ENCODE data around the gene BAIAP2. TPM values are rescaled to one million over a fixed set of nuclear protein-coding genes. Genes with fewer than 3 reads are reported as not detected.

BAIAP2 gene
- total and polyA plus RNA-seq, 2 of the 13 experiments (the other 11 are each of a cell fraction or from before 2014, with no cell fraction given) = 22.5 to 24.0 TPM

DNA sequence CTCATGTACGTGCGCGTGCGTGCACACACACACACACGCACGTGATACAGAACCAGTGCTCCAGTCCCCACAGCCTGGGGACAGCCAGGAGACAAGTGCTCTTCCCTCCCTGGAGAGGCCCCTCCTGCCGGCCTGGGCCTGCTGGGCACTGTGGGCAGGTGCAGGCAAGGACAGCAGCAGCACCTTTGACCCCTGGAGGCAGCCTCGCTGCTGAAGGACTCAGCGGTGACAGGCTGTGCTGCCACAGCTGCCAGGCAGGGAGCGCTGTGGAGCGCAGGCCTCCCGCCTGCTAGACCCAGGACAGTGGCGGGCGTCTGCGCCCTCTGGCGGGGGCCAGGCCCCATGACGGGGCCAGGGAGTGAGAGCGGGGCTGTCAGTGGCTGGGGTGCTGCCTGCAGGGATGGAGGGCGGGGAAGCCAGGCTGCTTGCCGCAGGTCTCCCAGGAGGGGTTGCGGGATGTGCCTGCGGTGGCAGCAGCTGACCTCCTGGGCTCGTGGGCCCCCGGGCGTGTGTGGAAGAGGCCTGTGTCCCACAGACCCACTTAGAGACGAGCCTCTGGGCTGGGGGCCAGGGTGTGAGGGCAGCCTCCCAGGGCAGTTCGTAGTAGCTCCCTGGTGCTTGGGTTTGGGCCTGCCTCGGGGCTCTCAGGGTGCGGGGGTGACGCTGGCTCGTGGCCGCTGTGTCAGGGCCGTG lies 66.8 kb downstream of the BAIAP2 start (continued):
- TF ChIP-seq DNMT3B (CRISPR knock-in tag; conservative IDR thresholded peaks at IDR 0.05) (0 out of 2 replicates have a peak, but pooled peaks have one; percentile 30), HNRNPH1 (optimal IDR thresholded peaks at IDR 0.05; ENCODE audit: low read depth, low read length) (no peak), FOXC1 (CRISPR knock-in tag; IDR thresholded peaks at IDR 0.05; ENCODE audit: borderline replicate concordance) (peak; percentile 82; the same call in 1 of the 2 replicates), ZNF138 (CRISPR knock-in tag; IDR thresholded peaks at IDR 0.05; ENCODE audit: low read depth) (no peak), PAX8 (CRISPR knock-in tag; IDR thresholded peaks at IDR 0.05; ENCODE audit: borderline replicate concordance) (no peak; the same call in 1 of the 2 replicates), ZNF335 (CRISPR knock-in tag; IDR thresholded peaks at IDR 0.05) (peak; percentile 88; the same call in 1 of the 2 replicates), SAFB2 (CRISPR knock-in tag; IDR thresholded peaks at IDR 0.05; ENCODE audit: borderline replicate concordance, low read depth) (no peak; the same call in none of the 2 replicates), PHF8 (CRISPR knock-in tag; IDR thresholded peaks at IDR 0.05) (peak; percentile 65), ZNF3 (CRISPR knock-in tag; IDR thresholded peaks at IDR 0.05) (no peak), GZF1 (CRISPR knock-in tag; IDR thresholded peaks at IDR 0.05) (peak; percentile 73; the same call in 1 of the 2 replicates), YEATS4 (CRISPR knock-in tag; IDR thresholded peaks at IDR 0.05; ENCODE audit: borderline replicate concordance) (peak; percentile 82; the same call in 1 of the 2 replicates), CREB1 (IDR thresholded peaks at IDR 0.05) (peak; percentile 73), CREB1 (CRISPR knock-in tag; IDR thresholded peaks at IDR 0.05) (no peak), REPIN1 (CRISPR knock-in tag; IDR thresholded peaks at IDR 0.05; ENCODE audit: borderline replicate concordance, low read depth) (peak; percentile 100), MTF1 (CRISPR knock-in tag; IDR thresholded peaks at IDR 0.05) (no peak), BHLHE40 (IDR thresholded peaks at IDR 0.05; ENCODE audit: low read length) (peak; percentile 77), RXRB (CRISPR knock-in tag; IDR thresholded peaks at IDR 0.05; ENCODE audit: borderline replicate concordance) (peak; percentile 98), TEAD3 (CRISPR knock-in tag; optimal IDR thresholded peaks at IDR 0.05; ENCODE audit: borderline replicate concordance) (peak; percentile 89), STAG1 (CRISPR knock-in tag; IDR thresholded peaks at IDR 0.05) (peak; percentile 99), ZNF607 (CRISPR knock-in tag; IDR thresholded peaks at IDR 0.05; ENCODE audit: borderline replicate concordance) (no peak; the same call in 1 of the 2 replicates), XBP1 (CRISPR knock-in tag; IDR thresholded peaks at IDR 0.05) (0 out of 2 replicates have a peak, but pooled peaks have one; percentile 42), ZNF33A (CRISPR knock-in tag; IDR thresholded peaks at IDR 0.05; ENCODE audit: borderline replicate concordance) (no peak)
- TF ChIP-seq, protein P1, sequence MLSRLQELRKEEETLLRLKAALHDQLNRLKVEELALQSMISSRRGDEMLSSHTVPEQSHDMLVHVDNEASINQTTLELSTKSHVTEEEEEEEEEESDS (CRISPR knock-in tag; IDR thresholded peaks at IDR 0.05; ENCODE audit: borderline replicate concordance) = no peak
- TF ChIP-seq, protein P2, sequence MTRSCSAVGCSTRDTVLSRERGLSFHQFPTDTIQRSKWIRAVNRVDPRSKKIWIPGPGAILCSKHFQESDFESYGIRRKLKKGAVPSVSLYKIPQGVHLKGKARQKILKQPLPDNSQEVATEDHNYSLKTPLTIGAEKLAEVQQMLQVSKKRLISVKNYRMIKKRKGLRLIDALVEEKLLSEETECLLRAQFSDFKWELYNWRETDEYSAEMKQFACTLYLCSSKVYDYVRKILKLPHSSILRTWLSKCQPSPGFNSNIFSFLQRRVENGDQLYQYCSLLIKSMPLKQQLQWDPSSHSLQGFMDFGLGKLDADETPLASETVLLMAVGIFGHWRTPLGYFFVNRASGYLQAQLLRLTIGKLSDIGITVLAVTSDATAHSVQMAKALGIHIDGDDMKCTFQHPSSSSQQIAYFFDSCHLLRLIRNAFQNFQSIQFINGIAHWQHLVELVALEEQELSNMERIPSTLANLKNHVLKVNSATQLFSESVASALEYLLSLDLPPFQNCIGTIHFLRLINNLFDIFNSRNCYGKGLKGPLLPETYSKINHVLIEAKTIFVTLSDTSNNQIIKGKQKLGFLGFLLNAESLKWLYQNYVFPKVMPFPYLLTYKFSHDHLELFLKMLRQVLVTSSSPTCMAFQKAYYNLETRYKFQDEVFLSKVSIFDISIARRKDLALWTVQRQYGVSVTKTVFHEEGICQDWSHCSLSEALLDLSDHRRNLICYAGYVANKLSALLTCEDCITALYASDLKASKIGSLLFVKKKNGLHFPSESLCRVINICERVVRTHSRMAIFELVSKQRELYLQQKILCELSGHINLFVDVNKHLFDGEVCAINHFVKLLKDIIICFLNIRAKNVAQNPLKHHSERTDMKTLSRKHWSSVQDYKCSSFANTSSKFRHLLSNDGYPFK (CRISPR knock-in tag; IDR thresholded peaks at IDR 0.05; ENCODE audit: borderline replicate concordance) = peak; percentile 92
- TF ChIP-seq, protein P3, sequence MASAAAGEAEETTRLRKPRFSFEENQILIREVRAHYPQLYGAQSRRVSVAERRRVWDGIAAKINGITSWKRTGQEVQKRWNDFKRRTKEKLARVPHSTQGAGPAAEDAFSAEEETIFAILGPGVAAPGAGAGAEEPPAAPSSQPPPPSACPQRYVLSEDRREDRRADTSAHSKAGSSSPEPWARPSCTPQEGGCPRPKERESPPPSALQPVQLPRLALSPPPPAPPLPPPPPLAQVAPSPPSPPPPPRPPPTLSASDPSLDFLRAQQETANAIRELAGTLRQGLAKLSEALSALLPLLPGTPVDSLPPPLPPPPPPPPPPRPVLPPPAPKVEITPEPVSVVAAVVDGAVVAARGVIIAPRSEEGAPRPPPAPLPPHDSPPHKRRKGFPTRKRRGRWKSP (CRISPR knock-in tag; IDR thresholded peaks at IDR 0.05) = peak; percentile 84; the same call in 1 of the 2 replicates
- TF ChIP-seq, protein P4, sequence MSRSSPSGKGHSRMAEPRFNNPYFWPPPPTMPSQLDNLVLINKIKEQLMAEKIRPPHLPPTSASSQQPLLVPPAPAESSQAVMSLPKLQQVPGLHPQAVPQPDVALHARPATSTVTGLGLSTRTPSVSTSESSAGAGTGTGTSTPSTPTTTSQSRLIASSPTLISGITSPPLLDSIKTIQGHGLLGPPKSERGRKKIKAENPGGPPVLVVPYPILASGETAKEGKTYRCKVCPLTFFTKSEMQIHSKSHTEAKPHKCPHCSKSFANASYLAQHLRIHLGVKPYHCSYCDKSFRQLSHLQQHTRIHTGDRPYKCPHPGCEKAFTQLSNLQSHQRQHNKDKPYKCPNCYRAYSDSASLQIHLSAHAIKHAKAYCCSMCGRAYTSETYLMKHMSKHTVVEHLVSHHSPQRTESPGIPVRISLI (CRISPR knock-in tag; IDR thresholded peaks at IDR 0.05; ENCODE audit: borderline replicate concordance) = peak; percentile 60; the same call in 1 of the 2 replicates
